HG03039 (cell line): ENCODE results near the gene ALG6.
"Not testable (repeated sequence)": the region's sequence is repeated elsewhere in the genome, so short reads cannot be mapped to it uniquely, and the experiment has no call there.

Source experiments
- ATAC-seq: cut with Tn5 transposase; IDR thresholded peaks from one replicate; pipeline ENCODE4 v1.9.1; 2021; ENCODE audit warnings: mild to moderate bottlenecking, moderate library complexity; ENCODE audit not compliant: unreplicated experiment

Gene ALG6

GRCh38 chr1:63328122-63328521 lies 39.3 kb upstream of the ALG6 start:
- no peak for ATAC-seq

DNA sequence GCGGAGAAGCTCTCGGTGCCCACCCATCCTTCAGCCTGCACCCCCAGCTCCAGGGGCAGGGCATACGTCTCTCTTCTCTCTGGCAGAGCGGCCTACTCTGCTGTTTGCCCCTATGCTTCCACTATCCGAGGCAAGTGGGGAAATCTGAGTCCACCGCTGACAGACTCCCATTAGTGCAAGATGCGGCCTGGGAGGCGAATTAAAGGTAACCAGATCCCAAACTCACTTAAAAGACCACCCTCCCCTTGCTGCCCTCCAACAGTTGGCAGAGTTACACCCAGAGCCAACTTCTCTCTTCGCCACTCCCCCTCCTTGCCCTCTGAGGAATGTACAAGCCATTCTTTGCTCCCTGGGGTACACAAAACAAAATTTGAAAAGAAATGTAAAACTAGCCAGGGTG lies 38.6 kb upstream of the ALG6 start:
- no peak for ATAC-seq

- ATAC-seq = no peak
These were observed 37.7 kb upstream of the ALG6 start for GRCh38 chr1:63329621-63330330.

DNA sequence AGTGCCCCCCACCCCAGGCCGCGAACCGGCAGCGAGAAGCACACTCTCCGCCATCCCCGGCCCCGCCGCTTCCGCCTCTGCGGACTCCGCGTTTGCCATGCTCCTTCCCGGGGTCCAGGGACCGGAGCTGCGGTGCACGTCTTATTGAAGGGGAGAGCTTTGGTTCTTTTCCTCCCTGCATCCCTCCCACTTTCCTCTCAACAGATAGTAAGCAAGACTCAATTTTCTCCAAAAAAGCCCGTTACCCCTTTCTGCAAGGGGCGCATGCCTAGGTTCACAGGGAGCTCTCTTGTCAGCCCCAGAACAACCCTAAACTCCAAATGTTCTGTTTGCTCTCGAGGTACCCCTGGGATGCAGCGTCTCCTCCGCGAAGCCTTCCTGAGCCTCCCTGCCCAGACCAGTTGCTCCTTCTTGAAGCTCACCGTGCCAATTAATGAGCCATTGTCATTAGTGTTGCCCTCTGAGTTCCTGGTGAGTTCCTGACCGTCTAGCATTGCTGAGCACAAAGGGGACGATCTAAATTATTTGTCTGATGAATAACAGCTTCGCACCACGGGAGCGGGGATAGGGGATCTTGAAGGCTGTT lies 37.0 kb upstream of the ALG6 start:
- no peak for ATAC-seq

DNA sequence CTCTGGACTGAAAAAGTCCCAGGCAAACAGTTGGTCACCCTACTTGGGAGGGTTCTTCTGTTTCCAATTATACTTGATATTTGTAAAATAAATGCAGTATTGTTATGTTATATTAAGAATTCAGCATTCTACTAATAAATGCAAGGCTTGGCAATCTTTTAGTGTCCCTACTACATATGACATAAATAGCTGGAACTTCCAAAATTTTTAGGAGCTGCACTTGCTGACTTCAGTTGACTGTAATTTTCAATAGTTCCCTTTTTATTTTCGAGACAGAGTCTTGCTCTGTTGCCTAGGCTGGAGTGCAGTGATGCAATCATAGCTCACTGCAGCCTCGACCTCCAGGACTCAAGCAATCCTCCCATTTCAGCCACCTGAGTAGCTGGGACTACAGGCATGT lies 25.0 kb upstream of the ALG6 start:
- ATAC-seq = no peak

GRCh38 chr1:63343922-63344321 lies 23.5 kb upstream of the ALG6 start:
- no peak for ATAC-seq

- no peak for ATAC-seq
These were observed 17.1 kb upstream of the ALG6 start for GRCh38 chr1:63350320-63350719.

- ATAC-seq = no peak
These were observed 14.7 kb upstream of the ALG6 start for GRCh38 chr1:63352736-63353135.

- ATAC-seq = not testable (repeated sequence)
These were observed 11.2 kb upstream of the ALG6 start for GRCh38 chr1:63356234-63356633.

GRCh38 chr1:63359561-63359960 lies 7.9 kb upstream of the ALG6 start:
- no peak for ATAC-seq

- ATAC-seq = no peak
These were observed 5.4 kb upstream of the ALG6 start for GRCh38 chr1:63362073-63362472.

DNA sequence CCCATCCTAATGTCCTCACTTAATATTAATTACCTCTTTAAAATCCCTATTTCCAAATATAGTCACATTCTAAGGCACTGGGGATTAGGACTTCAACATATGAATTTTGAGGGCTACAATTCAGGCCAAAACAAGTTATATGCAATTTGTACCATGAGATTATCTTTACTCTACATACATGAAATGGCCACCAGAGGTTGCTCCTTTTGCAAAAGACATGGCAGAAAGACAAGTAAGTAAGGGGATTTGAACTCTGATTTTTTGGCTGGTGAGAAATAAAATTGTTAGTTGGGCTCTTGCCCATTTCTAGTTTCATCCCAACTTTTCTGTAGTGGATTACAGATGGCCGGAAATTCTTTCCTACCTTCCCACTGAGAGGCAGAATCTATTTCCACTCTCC lies 4.8 kb upstream of the ALG6 start:
- ATAC-seq = no peak

DNA sequence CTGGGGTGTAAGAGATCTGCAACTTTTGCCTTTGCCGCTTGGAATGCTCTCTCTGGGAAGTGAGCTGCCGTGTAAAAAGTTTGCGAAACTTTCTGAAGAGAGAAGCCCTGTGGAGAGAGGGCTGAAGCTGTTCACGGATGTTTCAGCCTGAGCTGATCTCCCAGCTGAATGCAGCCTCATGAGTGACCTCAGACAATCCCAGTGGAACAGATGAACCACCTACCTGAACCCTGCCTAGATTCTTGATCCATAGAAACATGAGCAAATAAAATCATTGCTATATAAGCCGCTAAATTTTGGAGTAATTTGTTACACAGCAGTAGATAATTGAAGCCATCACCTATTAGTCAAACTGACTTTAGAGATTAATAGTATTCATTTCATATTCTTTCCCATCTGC lies 4.4 kb upstream of the ALG6 start:
- ATAC-seq = no peak

DNA sequence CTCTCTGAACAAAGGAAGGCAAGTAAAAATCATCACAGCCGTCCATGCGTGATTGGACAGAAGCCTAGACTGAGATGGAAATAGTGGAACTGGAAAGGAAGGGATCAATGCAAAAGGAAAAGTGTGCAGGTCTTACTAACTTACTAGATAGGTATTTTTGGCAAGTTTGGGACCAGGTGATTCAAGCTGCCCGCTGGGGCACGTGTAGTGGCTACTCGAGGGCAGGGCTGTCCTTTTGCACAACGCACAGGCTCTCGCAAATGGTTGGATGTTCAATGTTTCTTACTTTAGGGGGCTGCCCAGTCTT lies 566 bp upstream of the ALG6 start:
- ATAC-seq = no peak

GRCh38 chr1:63368131-63368530 lies 704 bp downstream of the ALG6 start:
- ATAC-seq = no peak

GRCh38 chr1:63379583-63379982 lies 12.2 kb downstream of the ALG6 start:
- no peak for ATAC-seq

GRCh38 chr1:63381741-63382140 lies 14.3 kb downstream of the ALG6 start:
- no peak for ATAC-seq

DNA sequence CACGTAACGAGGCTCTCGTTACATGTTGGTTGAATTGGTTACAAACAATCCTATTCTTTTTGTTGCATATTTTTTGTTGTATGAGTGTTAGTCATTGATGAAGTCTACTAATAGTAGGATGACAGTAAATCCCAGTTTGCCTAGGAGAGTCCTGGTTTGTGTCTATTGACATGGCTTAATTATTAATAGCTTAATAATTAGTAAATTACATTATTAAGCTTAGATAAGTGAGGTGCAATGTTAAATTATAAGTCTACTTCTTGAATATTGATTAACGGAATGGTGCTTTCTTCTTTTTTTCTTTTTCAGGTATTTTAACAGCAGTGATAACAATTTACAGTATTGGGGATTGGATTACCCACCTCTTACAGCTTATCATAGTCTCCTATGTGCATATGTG lies 34.5 kb downstream of the ALG6 start:
- no peak for ATAC-seq

DNA sequence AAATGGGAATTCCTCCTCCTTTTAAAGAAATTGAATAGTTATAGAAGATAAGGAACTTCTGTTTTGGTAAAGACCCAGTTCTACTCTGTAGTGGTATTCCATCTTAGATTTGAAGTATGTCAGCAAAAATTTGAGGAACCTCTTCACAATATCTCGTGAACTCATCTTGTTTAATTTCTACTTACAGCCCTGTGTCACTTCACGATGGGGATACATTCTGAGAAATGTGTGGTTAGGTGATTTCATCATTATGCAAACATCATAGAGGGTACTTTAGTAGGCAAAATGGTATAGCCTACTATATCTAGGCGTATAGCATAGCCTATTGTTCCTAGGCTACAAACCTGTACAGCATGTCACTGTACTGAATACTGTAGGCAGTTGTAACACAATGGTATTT lies 36.0 kb downstream of the ALG6 start:
- no peak for ATAC-seq

DNA sequence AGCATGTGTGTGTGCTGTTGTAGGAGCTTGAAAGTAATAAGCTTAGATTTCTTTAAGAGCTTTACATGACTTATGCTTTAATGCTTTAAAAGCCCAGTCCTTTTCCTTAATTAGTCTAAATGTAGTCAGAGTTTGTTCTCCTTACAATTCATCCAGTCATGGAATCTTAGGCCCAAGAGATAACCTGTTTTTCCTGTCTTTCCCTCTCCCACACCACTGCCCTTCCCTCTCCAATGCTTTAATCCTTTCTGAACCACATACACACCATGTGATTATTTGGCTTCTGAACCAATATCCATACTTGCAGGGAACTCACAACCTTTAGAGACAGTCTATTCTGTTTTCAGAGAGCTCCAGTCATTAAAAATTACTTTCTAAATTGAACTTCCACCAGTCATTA lies 37.6 kb downstream of the ALG6 start:
- ATAC-seq = no peak

DNA sequence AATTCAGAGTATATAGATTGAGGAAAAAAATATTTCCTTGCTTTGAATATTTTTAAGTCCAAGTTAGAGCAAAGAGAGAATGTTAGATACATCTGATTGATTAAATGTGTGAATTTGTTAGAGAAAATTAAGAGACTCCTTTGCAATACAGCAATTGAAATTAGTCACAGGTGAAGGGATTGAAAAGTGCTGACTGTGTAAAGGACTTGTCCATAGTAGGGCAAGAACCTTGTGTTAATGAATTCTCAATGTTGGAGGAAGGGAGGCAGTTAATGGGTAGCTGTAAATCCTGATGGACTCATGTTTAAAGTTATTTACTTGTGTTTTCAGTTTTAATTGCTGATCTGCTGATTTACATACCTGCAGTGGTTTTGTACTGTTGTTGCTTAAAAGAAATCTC lies 38.6 kb downstream of the ALG6 start:
- no peak for ATAC-seq

DNA sequence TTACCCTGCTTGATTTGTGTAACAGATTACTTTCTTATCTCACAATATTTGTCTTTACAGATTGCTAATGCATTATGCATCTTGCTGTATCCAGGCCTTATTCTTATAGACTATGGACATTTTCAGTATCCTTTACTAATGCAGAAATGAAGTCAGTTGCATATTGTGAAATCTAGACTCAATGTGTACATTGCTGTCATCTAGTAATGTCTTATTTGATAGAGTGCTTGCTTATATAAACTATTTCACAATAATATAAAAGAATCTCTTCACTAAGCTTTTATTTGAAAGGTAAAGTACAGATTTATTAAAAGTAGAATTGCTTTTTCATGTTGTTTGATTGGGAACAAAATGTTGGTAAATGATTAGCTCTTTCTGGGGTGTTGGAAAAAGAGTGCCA lies 39.6 kb downstream of the ALG6 start:
- ATAC-seq = no peak

- ATAC-seq = no peak
These were observed 40.9 kb downstream of the ALG6 start for GRCh38 chr1:63408331-63408730.
